BLaER1 treated with 17β-estradiol and CSF1 and Interleukin-3, amounts not matched to agents 10 nM and 100 nM (cell line): ENCODE measurements around the gene CLEC3B.
A peak's percentile ranks its signal among the peaks of the same experiment; 100 is the strongest.

ENCODE experiments used
- H3K27ac ChIP-seq, 11 experiments: shearing (Covaris generic); formaldehyde crosslinking; 2 replicates each; pipeline ENCODE4 v1.8.1; 2022
- H3K27me3 ChIP-seq, 11 experiments: shearing (Covaris generic); formaldehyde crosslinking; 2 replicates each; pipeline ENCODE4 v1.8.1; 2022
- H3K36me3 ChIP-seq, 11 experiments: shearing (Covaris generic); formaldehyde crosslinking; 2 replicates each; pipeline ENCODE4 v1.8.1; 2022
- H3K4me1 ChIP-seq, 10 experiments: shearing (Covaris generic); formaldehyde crosslinking; 2 replicates each; pipeline ENCODE4 v1.8.1; 2022
- H3K4me2 ChIP-seq, 11 experiments: shearing (Covaris generic); formaldehyde crosslinking; 2 replicates each; pipeline ENCODE4 v1.8.1; 2022
- H3K4me3 ChIP-seq, 10 experiments: shearing (Covaris generic); formaldehyde crosslinking; 2 replicates each; pipeline ENCODE4 v1.8.1; 2022
- H3K9ac ChIP-seq, 11 experiments: shearing (Covaris generic); formaldehyde crosslinking; 2 replicates each; pipeline ENCODE4 v1.8.1; 2022
- H3K9me3 ChIP-seq, 11 experiments: shearing (Covaris generic); formaldehyde crosslinking; replicated peaks in 1 of 11; 2 replicates each; pipeline ENCODE4 v1.8.1; 2022
- H4K20me1 ChIP-seq, 11 experiments: shearing (Covaris generic); formaldehyde crosslinking; 2 replicates each; pipeline ENCODE4 v1.8.1; 2022
- Cebpa-rat ChIP-seq, 11 experiments: shearing (Covaris generic); IDR thresholded peaks; 2 replicates each; pipeline ENCODE4 v1.8.1; 2022

The CLEC3B gene

GRCh38 chr3:45023675-45024074 is 2.4 kb upstream of the CLEC3B start:
- Histone ChIP-seq H3K9ac (no peak overlapping the region), H3K9me3 (no peaks in the 10 kb centered on the region), H3K4me3 (no peak overlapping the region), H4K20me1 (peaks cover 0 to 2% (median 0%) of the 10 kb centered on the region in 11 experiments; a peak in 1 of 22 replicates), H3K36me3 (peaks cover 0 to 3% (median 0%) of the 10 kb centered on the region in 11 experiments; a peak in 2 of 22 replicates), H3K4me2 (no peak overlapping the region), H3K4me1 (peaks cover 0 to 22% (median 0%) of the 10 kb centered on the region in 10 experiments; a peak in 5 of 20 replicates), H3K27me3 (no peaks in the 10 kb centered on the region), H3K27ac (no peak overlapping the region)
- TF ChIP-seq Cebpa-rat (IDR thresholded peaks at IDR 0.05), result no peak

- H3K4me1 ChIP-seq, result peaks cover 0 to 28% (median 0%) of the 10 kb centered on the region in 10 experiments; a peak in 5 of 20 replicates
- H3K4me2 ChIP-seq, result peak overlapping the region in 2 of 11 experiments; percentile 36 to 47; a peak in 4 of 22 replicates
- H3K9me3 ChIP-seq, result no peaks in the 10 kb centered on the region
- no peaks in the 10 kb centered on the region for H3K27me3 ChIP-seq
- H3K9ac ChIP-seq, result no peak overlapping the region
- no peak overlapping the region for H3K4me3 ChIP-seq
- peaks cover 0 to 2% (median 0%) of the 10 kb centered on the region in 11 experiments; a peak in 1 of 22 replicates for H4K20me1 ChIP-seq
- TF ChIP-seq Cebpa-rat (IDR thresholded peaks at IDR 0.05), result no peak
- no peak overlapping the region for H3K27ac ChIP-seq
- no peaks in the 10 kb centered on the region for H3K36me3 ChIP-seq
These were observed 1.4 kb upstream of the CLEC3B start for GRCh38 chr3:45024542-45025255.

GRCh38 chr3:45026957-45027356 is 854 bp downstream of the CLEC3B start:
- H3K27ac ChIP-seq, result no peak overlapping the region
- TF ChIP-seq Cebpa-rat (IDR thresholded peaks at IDR 0.05), result no peak
- H3K9me3 ChIP-seq, result no peaks in the 10 kb centered on the region
- H3K4me1 ChIP-seq, result peaks cover 0 to 30% (median 0%) of the 10 kb centered on the region in 10 experiments; a peak in 5 of 20 replicates
- 0 out of 22 replicates have a peak overlapping the region, but pooled peaks of 1 of the 11 experiments have one; percentile 4 for H3K4me2 ChIP-seq
- no peak overlapping the region for H3K4me3 ChIP-seq
- H3K27me3 ChIP-seq, result no peaks in the 10 kb centered on the region
- H3K36me3 ChIP-seq, result no peaks in the 10 kb centered on the region
- H4K20me1 ChIP-seq, result peaks cover 0 to 2% (median 0%) of the 10 kb centered on the region in 11 experiments; a peak in 1 of 22 replicates
- no peak overlapping the region for H3K9ac ChIP-seq

GRCh38 chr3:45027441-45027840 is 1.3 kb downstream of the CLEC3B start:
- H3K36me3 ChIP-seq, result no peaks in the 10 kb centered on the region
- no peak overlapping the region for H3K27ac ChIP-seq
- no peak for TF ChIP-seq Cebpa-rat (IDR thresholded peaks at IDR 0.05)

GRCh38 chr3:45029216-45029615 is 3.1 kb downstream of the CLEC3B start:
- Histone ChIP-seq H3K4me2 (peak overlapping the region in 1 of 11 experiments; percentile 14; a peak in 1 of 22 replicates), H3K4me3 (no peak overlapping the region), H3K36me3 (no peaks in the 10 kb centered on the region), H3K27me3 (no peaks in the 10 kb centered on the region), H4K20me1 (peaks cover 0 to 2% (median 0%) of the 10 kb centered on the region in 11 experiments; a peak in 1 of 22 replicates), H3K4me1 (peaks cover 0 to 46% (median 6%) of the 10 kb centered on the region in 10 experiments; a peak in 13 of 20 replicates), H3K9ac (no peak overlapping the region), H3K27ac (no peak overlapping the region), H3K9me3 (no peaks in the 10 kb centered on the region)
- no peak for TF ChIP-seq Cebpa-rat (IDR thresholded peaks at IDR 0.05)

More at GRCh38 chr3:45027441-45027840, 1.3 kb downstream of the CLEC3B start:
- H3K4me1 ChIP-seq, result peaks cover 0 to 30% (median 0%) of the 10 kb centered on the region in 10 experiments; a peak in 5 of 20 replicates
- H3K4me3 ChIP-seq, result no peak overlapping the region
- H3K9me3 ChIP-seq, result no peaks in the 10 kb centered on the region
- H3K9ac ChIP-seq, result no peak overlapping the region
- peaks cover 0 to 2% (median 0%) of the 10 kb centered on the region in 11 experiments; a peak in 1 of 22 replicates for H4K20me1 ChIP-seq
- no peak overlapping the region for H3K4me2 ChIP-seq
- no peaks in the 10 kb centered on the region for H3K27me3 ChIP-seq

- Histone ChIP-seq H3K27me3 (no peaks in the 10 kb centered on the region), H3K9ac (no peak overlapping the region), H3K36me3 (no peaks in the 10 kb centered on the region), H3K4me3 (no peak overlapping the region), H3K4me1 (peaks cover 3 to 46% (median 10%) of the 10 kb centered on the region in 10 experiments), H3K27ac (no peak overlapping the region), H4K20me1 (peaks cover 0 to 3% (median 0%) of the 10 kb centered on the region in 11 experiments; a peak in 1 of 22 replicates), H3K9me3 (no peaks in the 10 kb centered on the region), H3K4me2 (peak overlapping the region in 1 of 11 experiments; percentile 14; a peak in 1 of 22 replicates)
- no peak for TF ChIP-seq Cebpa-rat (IDR thresholded peaks at IDR 0.05)
These were observed 3.6 kb downstream of the CLEC3B start for GRCh38 chr3:45029661-45030060.

- H3K27me3 ChIP-seq, result peaks cover 0 to 15% (median 13%) of the 10 kb centered on the region in 11 experiments; a peak in 20 of 22 replicates
- no peak overlapping the region for H3K27ac ChIP-seq
- no peak overlapping the region for H3K4me3 ChIP-seq
- no peaks in the 10 kb centered on the region for H3K36me3 ChIP-seq
- 0 out of 22 replicates have a peak, but pooled peaks cover 0 to 5% (median 0%) of the 10 kb centered on the region in 11 experiments for H4K20me1 ChIP-seq
- no peak overlapping the region for H3K9ac ChIP-seq
- TF ChIP-seq Cebpa-rat (IDR thresholded peaks at IDR 0.05), result no peak
- peaks cover 13 to 48% (median 20%) of the 10 kb centered on the region in 10 experiments for H3K4me1 ChIP-seq
- H3K4me2 ChIP-seq, result no peak overlapping the region
- no peaks in the 10 kb centered on the region for H3K9me3 ChIP-seq
These were observed 5.4 kb downstream of the CLEC3B start for GRCh38 chr3:45031531-45031930.

GRCh38 chr3:45032113-45032512 is 6.0 kb downstream of the CLEC3B start:
- H3K36me3 ChIP-seq, result no peaks in the 10 kb centered on the region
- H3K27ac ChIP-seq, result no peak overlapping the region
- no peak for TF ChIP-seq Cebpa-rat (IDR thresholded peaks at IDR 0.05)
- peaks cover 0 to 21% (median 19%) of the 10 kb centered on the region in 11 experiments; a peak in 20 of 22 replicates for H3K27me3 ChIP-seq
- H4K20me1 ChIP-seq, result 0 out of 22 replicates have a peak, but pooled peaks cover 0 to 5% (median 0%) of the 10 kb centered on the region in 11 experiments
- H3K4me3 ChIP-seq, result no peak overlapping the region
- H3K4me2 ChIP-seq, result no peak overlapping the region
- H3K4me1 ChIP-seq, result peaks cover 13 to 54% (median 19%) of the 10 kb centered on the region in 10 experiments
- H3K9ac ChIP-seq, result no peak overlapping the region
- no peaks in the 10 kb centered on the region for H3K9me3 ChIP-seq

- Histone ChIP-seq H3K4me2 (peak overlapping the region in 4 of 11 experiments; percentile 84 to 92 (median 88); a peak in 8 of 22 replicates), H3K4me3 (no peak overlapping the region; a peak in 1 of 20 replicates), H3K27ac (peak overlapping the region in 3 of 11 experiments; percentile 75 to 79 (median 76); a peak in 5 of 22 replicates), H3K4me1 (peaks cover 13 to 59% (median 19%) of the 10 kb centered on the region in 10 experiments), H4K20me1 (0 out of 22 replicates have a peak, but pooled peaks cover 0 to 5% (median 0%) of the 10 kb centered on the region in 11 experiments), H3K36me3 (no peaks in the 10 kb centered on the region), H3K9me3 (no peaks in the 10 kb centered on the region), H3K27me3 (peaks cover 0 to 23% (median 21%) of the 10 kb centered on the region in 11 experiments; a peak in 20 of 22 replicates), H3K9ac (peak overlapping the region in 2 of 11 experiments; percentile 6 to 13; a peak in 1 of 22 replicates)
- no peak for TF ChIP-seq Cebpa-rat (IDR thresholded peaks at IDR 0.05)
These were observed 7.7 kb downstream of the CLEC3B start for GRCh38 chr3:45033791-45034190.
